Ovary (tissue), 9 donors: ENCODE measurements around the gene MKNK2. TPM values are rescaled to one million over a fixed set of nuclear protein-coding genes. Genes with fewer than 3 reads are reported as not detected.

ENCODE experiments used
- polyA plus RNA-seq, 2 donors: library from polyadenylated mRNA; stranded (reverse); fragments of 200-250 nt in 1 of 2; fragments of 350-450 nt in 1 of 2; fragmentation: Illumina TruSeq in 1 of 2; extraction: RNeasy Lipid Tissue Mini Kit (QIAGEN cat#74804) in 1 of 2; gene quantifications; one replicate each; pipeline ENCODE4 v1.2.3, GENCODE V29; 2013 to 2014
- small RNA-seq: library from RNA; depleted of rRNA; stranded (forward); fragments of <200 nt; gene quantifications from one replicate; pipeline ENCODE3, GENCODE V24; 2016
- total RNA-seq, 7 donors: library from RNA; depleted of rRNA in 2 of 7; stranded (reverse); fragments of >200 nt in 2 of 7; fragmentation: NEBNext Ultra II Directional in 3 of 7; extraction: Animal tissue kit (Norgen Biotek cat#: 25700) in 3 of 7; gene quantifications; one replicate each; pipeline versions ENCODE4 v1.1.0 to v1.2.4, GENCODE V29; 2016 to 2023
- donor health status: DM: no; HTN: no; CAD: no; lungs with moderate emphysema.
- donor health status: DM: no; HTN: no; CAD: no.
- donor health status: Bipolar disorder and iron deficiency.
- donor health status: DM: yes; HTN: yes; CAD: no.
- donor health status: DM: no; HTN: no; CAD: no.
- donor health status: DM: yes; HTN: yes; CAD: no.

MKNK2 gene
- total and polyA plus RNA-seq, 9 donors = 22.1 to 186 (median 110) TPM

Small RNA genes lying within 50 kb of the gene (small RNA-seq; reads per million reads assigned to genes)
- not detected for gene AC007136.1

Other genes starting within 250 kb of the MKNK2 start
- gene ATP8B3, start 239.0 kb downstream of the MKNK2 start, total RNA-seq = 1 to 10 TPM in 5 of 7 donors, under 1 TPM in 2; 0.72 to 3.2 (median 2.1) TPM
- 1 to 10 TPM in 1 of 2 donors, under 1 TPM in 1; 0.91 to 1.5 TPM for gene ATP8B3, start 239.0 kb downstream of the MKNK2 start, polyA plus RNA-seq
- gene REXO1, start 202.8 kb downstream of the MKNK2 start, total RNA-seq = 10 to 100 TPM; 14.9 to 46.7 (median 30.4) TPM
- gene REXO1, start 202.8 kb downstream of the MKNK2 start, polyA plus RNA-seq = 10 to 100 TPM in 1 of 2 donors, 1 to 10 TPM in 1; 4.8 to 21.5 TPM
- gene KLF16, start 187.7 kb downstream of the MKNK2 start, total RNA-seq = 10 to 100 TPM in 6 of 7 donors, 1 to 10 TPM in 1; 4.2 to 26.6 (median 14.4) TPM
- gene KLF16, start 187.7 kb downstream of the MKNK2 start, polyA plus RNA-seq = 1 to 10 TPM in 1 of 2 donors, under 1 TPM in 1; 0.63 to 5.4 TPM
- 10 to 100 TPM; 54.2 to 87.3 (median 65.4) TPM for gene ABHD17A, start 165.7 kb downstream of the MKNK2 start, total RNA-seq
- 10 to 100 TPM in 1 of 2 donors, under 1 TPM in 1; 0.57 to 65.6 TPM for gene ABHD17A, start 165.7 kb downstream of the MKNK2 start, polyA plus RNA-seq
- gene ADAT3, start 145.8 kb downstream of the MKNK2 start, total RNA-seq = 10 to 100 TPM in 1 of 7 donors, 1 to 10 TPM in 6; 2.6 to 13.7 (median 4.6) TPM
- gene ADAT3, start 145.8 kb downstream of the MKNK2 start, polyA plus RNA-seq = 1 to 10 TPM in 1 of 2 donors, not detected in 1; 2.3 TPM
- 10 to 100 TPM; 32.0 to 87.0 (median 62.6) TPM for gene SCAMP4, start 145.8 kb downstream of the MKNK2 start, total RNA-seq
- 10 to 100 TPM; 11.7 to 31.1 TPM for gene SCAMP4, start 145.8 kb downstream of the MKNK2 start, polyA plus RNA-seq
- 10 to 100 TPM; 35.9 to 65.4 (median 50.7) TPM for gene CSNK1G2, start 110.1 kb downstream of the MKNK2 start, total RNA-seq
- gene CSNK1G2, start 110.1 kb downstream of the MKNK2 start, polyA plus RNA-seq = 10 to 100 TPM in 1 of 2 donors, 1 to 10 TPM in 1; 5.9 to 48.7 TPM
- 100 to 1,000 TPM in 1 of 7 donors, 10 to 100 TPM in 6; 47.8 to 131 (median 90.2) TPM for gene BTBD2, start 35.5 kb downstream of the MKNK2 start, total RNA-seq
- gene BTBD2, start 35.5 kb downstream of the MKNK2 start, polyA plus RNA-seq = 10 to 100 TPM; 14.4 to 65.7 TPM
- gene MOB3A, start 45.1 kb upstream of the MKNK2 start, total RNA-seq = 10 to 100 TPM; 16.6 to 61.5 (median 47.8) TPM
- 10 to 100 TPM; 21.1 to 22.5 TPM for gene MOB3A, start 45.1 kb upstream of the MKNK2 start, polyA plus RNA-seq
- 10 to 100 TPM in 5 of 7 donors, 1 to 10 TPM in 2; 4.5 to 24.5 (median 10.7) TPM for gene IZUMO4, start 45.7 kb upstream of the MKNK2 start, total RNA-seq
- 10 to 100 TPM in 1 of 2 donors, 1 to 10 TPM in 1; 1.8 to 31.7 TPM for gene IZUMO4, start 45.7 kb upstream of the MKNK2 start, polyA plus RNA-seq
- 100 to 1,000 TPM in 1 of 7 donors, 10 to 100 TPM in 6; 36.7 to 102 (median 75.4) TPM for gene AP3D1, start 100.3 kb upstream of the MKNK2 start, total RNA-seq
- 10 to 100 TPM; 43.5 to 49.9 TPM for gene AP3D1, start 100.3 kb upstream of the MKNK2 start, polyA plus RNA-seq
- 10 to 100 TPM in 6 of 7 donors, 1 to 10 TPM in 1; 6.7 to 28.9 (median 21.3) TPM for gene DOT1L, start 112.7 kb upstream of the MKNK2 start, total RNA-seq
- 1 to 10 TPM; 2.4 to 5.4 TPM for gene DOT1L, start 112.7 kb upstream of the MKNK2 start, polyA plus RNA-seq
- 10 to 100 TPM; 39.0 to 55.2 (median 46.8) TPM for gene PLEKHJ1, start 185.1 kb upstream of the MKNK2 start, total RNA-seq
- 10 to 100 TPM; 17.1 to 57.9 TPM for gene PLEKHJ1, start 185.1 kb upstream of the MKNK2 start, polyA plus RNA-seq
- 100 to 1,000 TPM in 3 of 7 donors, 10 to 100 TPM in 4; 33.0 to 137 (median 89.8) TPM for gene SF3A2, start 185.6 kb upstream of the MKNK2 start, total RNA-seq
- 10 to 100 TPM; 13.7 to 95.7 TPM for gene SF3A2, start 185.6 kb upstream of the MKNK2 start, polyA plus RNA-seq
- gene AMH, start 198.1 kb upstream of the MKNK2 start, total RNA-seq = 1 to 10 TPM in 6 of 7 donors, under 1 TPM in 1; 0.80 to 3.9 (median 1.3) TPM
- gene AMH, start 198.1 kb upstream of the MKNK2 start, polyA plus RNA-seq = 10 to 100 TPM in 1 of 2 donors, not detected in 1; 12.0 TPM
- under 1 TPM in 4 of 7 donors, not detected in 3; 0.30 to 0.92 (median 0.41) TPM for gene JSRP1, start 205.2 kb upstream of the MKNK2 start, total RNA-seq
- under 1 TPM in 1 of 2 donors, not detected in 1; 0.31 TPM for gene JSRP1, start 205.2 kb upstream of the MKNK2 start, polyA plus RNA-seq
- gene PEAK3, start 230.9 kb upstream of the MKNK2 start, total RNA-seq = under 1 TPM in 5 of 7 donors, not detected in 2; 0.11 to 0.62 (median 0.35) TPM
- gene PEAK3, start 230.9 kb upstream of the MKNK2 start, polyA plus RNA-seq = under 1 TPM in 1 of 2 donors, not detected in 1; 0.10 TPM